ENCODE data around the gene ATPAF1.

DNA sequence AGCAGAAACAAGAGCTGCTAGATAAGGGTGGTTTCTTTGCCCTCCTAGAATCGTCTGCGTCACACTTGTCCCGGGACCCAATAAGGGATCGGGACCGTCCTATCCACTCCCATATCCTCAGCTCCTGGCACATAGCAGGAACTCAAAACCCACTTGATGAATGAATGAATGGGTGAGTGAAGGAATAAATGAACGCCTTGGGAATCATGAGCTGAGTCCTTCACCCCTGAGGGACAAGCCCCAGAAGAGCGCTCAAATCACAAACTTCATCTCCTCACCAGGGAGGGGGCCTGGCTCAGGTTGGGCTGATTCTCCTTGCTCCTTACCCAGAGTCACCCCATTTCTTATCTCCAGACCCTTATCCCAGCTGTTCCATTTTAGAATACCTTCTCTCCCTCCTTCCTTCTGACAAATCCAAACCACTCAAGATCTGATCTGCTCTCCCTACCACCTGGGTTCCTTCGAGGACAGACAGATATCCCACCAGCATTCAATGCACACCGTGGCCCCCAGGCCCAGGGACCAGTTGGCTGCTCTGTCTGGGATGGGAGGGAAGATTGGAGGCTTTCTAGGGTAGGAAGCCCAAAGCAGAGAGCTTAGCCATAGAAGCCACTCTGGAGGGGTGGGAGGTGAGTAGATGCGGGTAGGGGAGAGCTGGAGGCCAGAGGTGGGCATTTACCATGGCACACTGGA lies 50.9 kb downstream of the ATPAF1 start:
- no peak for TF ChIP-seq CTCF (IDR thresholded peaks at IDR 0.05)
- no peak for TF ChIP-seq POLR2A (IDR thresholded peaks at IDR 0.05)
- no peak for TF ChIP-seq POLR2AphosphoS5 (IDR thresholded peaks at IDR 0.05)
